ENCODE measurements around the gene PLCXD3.

GRCh38 chr5:41433552-41434181 is 76.7 kb downstream of the PLCXD3 start:
- TF ChIP-seq ARNTL (CRISPR knock-in tag; IDR thresholded peaks at IDR 0.05; ENCODE audit: borderline replicate concordance, low read depth) = no peak
- no peak for TF ChIP-seq CSDC2 (CRISPR knock-in tag; IDR thresholded peaks at IDR 0.05)
- TF ChIP-seq TOX (CRISPR knock-in tag; IDR thresholded peaks at IDR 0.05; ENCODE audit: borderline replicate concordance) = no peak
- no peak for TF ChIP-seq TSHZ2 (CRISPR knock-in tag; IDR thresholded peaks at IDR 0.05)
- no peak for TF ChIP-seq ZNF565 (CRISPR knock-in tag; conservative IDR thresholded peaks at IDR 0.05; ENCODE audit: low read depth)
- TF ChIP-seq RARB (CRISPR knock-in tag; IDR thresholded peaks at IDR 0.05) = no peak
- TF ChIP-seq POU6F1 (CRISPR knock-in tag; IDR thresholded peaks at IDR 0.05; ENCODE audit: borderline replicate concordance, low read depth) = no peak
- TF ChIP-seq PATZ1 (CRISPR knock-in tag; IDR thresholded peaks at IDR 0.05; ENCODE audit: borderline replicate concordance) = no peak
- TF ChIP-seq ZC3H10 (CRISPR knock-in tag; IDR thresholded peaks at IDR 0.05) = no peak
- no peak for TF ChIP-seq ZNF70 (CRISPR knock-in tag; IDR thresholded peaks at IDR 0.05)
- no peak for TF ChIP-seq GLIS3 (CRISPR knock-in tag; IDR thresholded peaks at IDR 0.05)
